Body of pancreas (tissue), 4 donors: ENCODE measurements around the gene ULK4.

Source experiments
- CTCF ChIP-seq, 7 experiments: fragments of 450-650 bp in 4 of 7; fragments of 200-600 bp in 3 of 7; sonication (generic) in 3 of 7; IDR thresholded peaks; one replicate each; pipeline ENCODE4 v1.5.1; 2016 to 2019; ENCODE audit warnings: antibody characterized with exemption in 7 of 7
- POLR2A ChIP-seq, 3 donors: fragments of 450-650 bp; IDR thresholded peaks; one replicate each; pipeline ENCODE4 v1.6.1; 2016; ENCODE audit warnings: antibody characterized with exemption in 3 of 3, mild to moderate bottlenecking in 2 of 3

- TF ChIP-seq CTCF (IDR thresholded peaks at IDR 0.05) = no peak
- TF ChIP-seq POLR2A (IDR thresholded peaks at IDR 0.05) = no peak
Measured at GRCh38 chr3:41456162-41456561, 505.7 kb downstream of the ULK4 start.
